Stromal cell of bone marrow (primary cell): ENCODE results near the gene SLC16A3.
"Not testable (repeated sequence)": the region's sequence is repeated elsewhere in the genome, so short reads cannot be mapped to it uniquely, and the experiment has no call there.

ENCODE experiments used
- DNase-seq: peaks from one replicate; pipeline ENCODE4 v3.0.0-alpha.2; 2012; ENCODE audit warnings: low read depth

Gene SLC16A3

DNA sequence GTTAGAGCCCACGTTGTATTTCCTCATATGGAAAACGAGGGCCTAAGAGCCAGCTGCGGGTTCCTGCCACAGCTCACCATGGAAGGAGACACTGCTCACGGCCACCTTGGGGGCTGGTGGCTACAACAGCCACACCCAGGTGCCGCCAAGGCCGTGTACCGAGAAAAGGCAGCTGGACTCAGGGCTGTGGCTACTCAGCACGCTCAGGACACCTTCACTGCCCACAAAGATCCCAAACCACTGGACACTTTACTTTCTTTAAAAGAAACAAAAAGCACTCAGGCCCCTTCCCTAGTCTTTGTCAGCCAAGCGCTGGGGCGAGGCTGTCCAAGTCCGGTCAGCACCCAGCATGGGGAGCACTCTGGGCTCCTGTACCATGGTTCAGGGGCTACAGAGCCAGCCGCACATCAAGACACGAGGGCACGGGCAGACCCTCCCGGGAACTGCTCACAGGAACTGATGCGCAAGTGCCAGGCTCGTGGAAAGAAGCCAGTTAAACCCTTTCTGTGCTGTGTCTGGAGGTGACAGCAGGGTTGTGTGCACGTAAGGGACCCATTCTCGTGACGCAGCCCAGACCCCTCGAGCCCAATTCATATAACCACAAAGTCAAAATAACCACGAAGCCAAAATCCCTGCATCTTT, 18.5 kb downstream of the SLC16A3 start:
- DNase-seq, result no peak

DNA sequence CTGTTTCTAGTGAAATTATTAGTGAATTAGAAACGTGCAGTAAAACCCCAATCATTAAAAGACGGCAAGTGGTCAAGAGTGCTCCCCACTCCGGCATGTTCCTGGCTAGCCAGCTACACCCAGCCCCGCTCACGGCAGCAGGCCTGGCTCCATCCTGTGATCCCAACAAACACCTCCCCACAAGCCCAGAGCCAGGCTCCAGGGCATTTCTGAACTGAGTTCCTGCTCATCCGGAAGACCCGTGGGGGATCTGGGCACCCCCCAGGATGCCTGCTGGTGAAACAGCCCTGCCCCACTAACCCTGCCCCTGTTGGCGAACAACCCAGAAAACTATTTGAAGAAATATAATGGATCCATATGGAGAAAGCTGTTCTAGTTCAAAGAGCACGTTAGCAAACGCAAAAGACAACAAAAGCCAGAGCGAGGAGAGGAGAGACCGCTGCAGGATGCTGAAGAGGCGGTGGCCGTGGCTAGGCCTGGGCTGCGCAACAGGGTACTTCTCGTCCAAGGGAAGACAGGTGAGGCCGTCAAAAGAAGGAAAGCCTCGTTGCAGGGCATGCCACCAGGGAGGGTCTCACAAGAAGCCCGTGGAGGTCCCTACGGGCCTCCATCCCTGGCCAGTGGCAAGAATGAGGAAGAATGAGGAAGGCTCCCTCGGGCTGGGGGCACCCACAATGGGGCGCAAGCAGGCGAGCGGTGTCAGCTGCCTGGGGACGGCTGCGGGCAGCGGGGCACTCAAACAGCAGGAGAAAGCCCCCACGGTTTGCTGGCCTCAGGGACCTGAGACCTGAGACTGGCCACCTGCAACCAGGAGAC, 19.2 kb downstream of the SLC16A3 start:
- DNase-seq, result no peak

DNA sequence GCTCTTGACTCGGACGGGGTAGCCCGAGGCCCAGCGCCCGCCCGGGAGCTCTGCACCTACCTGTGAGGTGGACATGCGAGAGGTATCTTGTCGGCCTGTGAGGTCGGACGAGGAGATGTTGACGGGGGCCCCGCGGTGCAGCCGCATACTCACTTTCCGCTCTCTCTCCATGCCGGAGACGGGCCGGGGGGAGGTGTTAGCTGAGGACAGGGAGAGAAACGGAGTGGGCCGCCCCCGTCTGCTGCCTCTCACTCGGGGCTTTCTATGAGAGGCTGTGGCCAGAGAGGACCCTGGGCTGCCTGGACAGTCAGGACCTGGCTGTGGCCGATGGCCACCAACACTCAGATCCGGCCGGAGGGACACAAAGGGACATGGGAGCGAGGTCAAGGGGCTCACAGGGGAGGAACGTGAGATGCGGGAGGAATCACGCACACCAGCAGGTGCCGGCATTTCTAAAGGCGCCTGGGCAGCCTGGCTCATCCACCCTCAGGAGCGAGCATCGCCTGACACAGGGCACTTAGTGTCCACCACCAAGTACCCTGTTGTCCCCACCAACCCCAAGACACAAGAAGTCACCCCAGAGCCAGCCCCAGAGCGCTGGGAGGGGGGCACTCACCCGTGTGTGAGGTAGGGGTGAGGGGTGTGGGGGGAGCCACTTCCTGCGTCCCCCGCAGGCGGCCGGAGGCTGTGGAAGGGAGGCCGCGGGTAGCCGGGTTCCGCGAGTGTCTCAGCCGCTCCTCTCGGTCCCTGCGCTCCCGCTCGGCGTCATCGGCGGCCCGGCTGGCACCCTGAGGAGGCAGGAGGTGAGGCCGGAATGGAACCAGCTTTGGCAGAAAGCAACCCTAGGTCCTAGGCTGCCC, 20.2 kb downstream of the SLC16A3 start:
- DNase-seq, result no peak

DNA sequence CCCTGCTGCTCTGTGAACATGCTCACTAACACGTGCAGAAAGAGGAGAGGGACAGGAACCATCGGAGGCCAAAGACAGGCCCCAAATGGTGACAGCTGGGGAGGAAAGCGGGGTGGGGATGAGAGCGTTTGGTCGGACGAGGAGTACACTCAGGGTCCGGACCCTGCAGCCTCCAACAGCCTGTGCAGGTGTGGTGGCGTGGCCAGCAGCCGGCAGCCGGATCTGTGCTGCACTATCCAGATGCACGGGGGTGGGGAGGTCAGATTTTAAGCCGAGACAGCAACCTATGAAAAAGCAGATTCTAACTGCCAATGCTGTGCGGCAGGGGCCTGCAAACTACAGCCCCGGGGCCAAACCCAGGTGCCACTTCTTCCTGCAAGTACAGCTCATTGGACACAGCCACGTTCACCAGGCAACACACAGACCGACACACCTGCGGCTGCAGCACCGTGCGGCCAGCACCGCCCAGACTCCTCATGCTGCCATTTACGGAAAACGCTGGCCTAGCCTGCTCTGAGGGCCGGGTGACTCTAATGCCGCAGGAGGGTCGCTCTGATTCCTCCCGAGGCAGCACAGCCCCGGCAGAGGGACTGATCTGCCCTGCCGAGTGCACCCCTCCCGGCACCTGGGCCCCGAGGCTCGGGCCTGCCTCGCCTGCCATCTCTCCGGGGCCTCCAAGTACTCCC, 21.2 kb downstream of the SLC16A3 start:
- DNase-seq, result no peak

DNA sequence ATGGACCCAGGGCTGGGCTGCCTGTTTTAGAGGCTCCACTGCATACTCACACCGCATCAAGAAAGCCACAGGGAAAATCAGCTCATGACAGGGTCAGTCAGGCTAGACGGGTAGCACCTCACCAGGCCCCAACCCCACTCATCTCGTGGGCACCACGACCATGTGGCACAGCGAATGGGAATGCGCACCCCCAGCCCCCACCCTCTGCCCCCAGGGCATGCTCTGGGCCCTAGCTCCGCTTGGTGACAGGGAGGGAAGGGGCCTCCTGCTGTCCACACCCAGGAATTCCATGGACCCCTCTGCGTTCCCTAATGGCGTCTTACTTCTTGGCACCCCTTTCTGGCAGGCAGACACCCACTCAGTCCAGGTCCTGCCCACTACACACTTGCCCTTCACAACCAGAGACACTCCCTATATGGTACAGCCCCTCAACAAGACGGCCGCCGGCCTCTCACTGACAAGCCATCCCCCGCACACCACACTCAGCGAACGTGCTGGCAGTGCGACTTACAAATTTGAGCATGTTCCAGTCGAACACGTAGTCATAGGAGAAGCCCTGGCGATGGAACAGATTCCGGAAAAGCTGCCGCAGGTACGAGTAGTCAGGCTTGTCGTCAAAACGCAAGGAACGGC, 22.1 kb downstream of the SLC16A3 start:
- DNase-seq, result no peak

DNA sequence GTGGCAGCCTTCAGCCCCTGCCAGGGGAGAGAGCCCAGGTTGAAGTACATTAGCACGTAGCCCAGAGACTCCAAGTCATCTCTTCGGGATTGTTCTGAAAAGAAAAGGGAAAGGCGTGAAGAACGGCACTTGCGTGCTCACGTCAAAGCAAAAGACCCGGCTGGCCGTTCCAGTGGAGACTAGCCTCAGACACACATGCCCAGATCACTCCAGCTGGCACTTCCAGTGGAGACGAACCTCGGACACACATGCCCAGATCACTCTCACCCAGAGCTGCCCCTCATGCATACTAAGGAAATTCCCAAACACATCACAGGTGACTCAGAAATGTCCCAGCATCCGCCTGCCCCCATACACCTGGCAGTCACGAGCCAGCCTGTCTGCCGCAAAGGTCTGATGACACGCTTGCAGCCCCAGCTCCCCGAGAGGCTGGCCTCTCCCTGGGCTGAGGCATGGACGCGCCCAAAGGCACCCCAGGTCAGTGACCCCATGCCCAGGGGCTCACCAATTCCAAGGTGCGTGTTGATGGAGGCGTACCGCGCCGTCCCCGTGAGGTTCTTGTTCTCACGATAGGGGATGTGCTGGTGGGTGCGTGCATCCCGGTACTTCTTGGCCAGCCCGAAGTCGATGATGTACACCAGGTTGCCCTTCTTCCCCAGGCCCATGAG, 23.8 kb downstream of the SLC16A3 start:
- no peak for DNase-seq

DNA sequence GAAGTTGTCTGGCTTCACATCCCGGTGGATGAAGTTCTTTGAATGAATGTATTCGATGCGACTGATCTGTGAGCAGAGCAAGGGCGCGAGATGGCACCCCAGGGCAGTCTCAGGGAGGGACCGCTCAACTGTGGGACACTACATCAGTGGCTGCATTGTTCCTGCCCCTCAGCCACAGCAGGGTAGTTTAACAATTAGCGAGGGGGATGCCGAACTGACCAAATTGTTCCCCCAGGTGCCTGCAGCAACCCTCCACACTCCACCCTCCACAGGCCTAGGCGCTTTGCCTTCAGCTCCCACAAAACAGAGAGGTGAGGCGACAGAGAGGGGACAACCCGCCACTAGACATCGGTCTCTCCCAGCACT, 24.3 kb downstream of the SLC16A3 start:
- DNase-seq, result no peak

DNA sequence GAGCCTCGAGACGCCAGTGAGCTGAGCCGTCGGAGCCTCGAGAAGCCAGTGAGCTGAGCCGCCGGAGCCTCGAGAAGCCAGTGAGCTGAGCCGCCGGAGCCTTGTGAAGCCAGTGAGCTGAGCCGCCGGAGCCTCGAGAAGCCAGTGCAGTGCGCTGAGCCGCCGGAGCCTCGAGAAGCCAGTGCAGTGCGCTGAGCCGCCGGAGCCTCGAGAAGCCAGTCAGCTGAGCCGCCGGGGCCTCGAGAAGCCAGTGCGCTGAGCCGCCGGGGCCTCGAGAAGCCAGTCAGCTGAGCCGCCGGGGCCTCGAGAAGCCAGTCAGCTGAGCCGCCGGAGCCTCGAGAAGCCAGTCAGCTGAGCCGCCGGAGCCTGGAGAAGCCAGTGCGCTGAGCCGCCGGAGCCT, 25.3 kb downstream of the SLC16A3 start:
- not testable (repeated sequence) for DNase-seq

DNA sequence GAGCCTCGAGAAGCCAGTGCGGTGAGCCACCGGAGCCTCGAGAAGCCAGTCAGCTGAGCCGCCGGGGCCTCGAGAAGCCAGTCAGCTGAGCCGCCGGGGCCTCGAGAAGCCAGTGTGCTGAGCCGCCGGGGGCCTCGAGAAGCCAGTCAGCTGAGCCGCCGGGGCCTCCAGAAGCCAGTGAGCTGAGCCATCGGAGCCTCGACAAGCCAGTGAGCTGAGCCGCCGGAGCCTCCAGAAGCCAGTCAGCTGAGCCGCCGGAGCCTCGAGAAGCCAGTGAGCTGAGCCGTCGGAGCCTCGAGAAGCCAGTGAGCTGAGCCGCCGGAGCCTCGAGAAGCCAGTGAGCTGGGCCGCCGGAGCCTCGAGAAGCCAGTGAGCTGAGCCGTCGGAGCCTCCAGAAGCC, 25.9 kb downstream of the SLC16A3 start:
- DNase-seq, result not testable (repeated sequence)

DNA sequence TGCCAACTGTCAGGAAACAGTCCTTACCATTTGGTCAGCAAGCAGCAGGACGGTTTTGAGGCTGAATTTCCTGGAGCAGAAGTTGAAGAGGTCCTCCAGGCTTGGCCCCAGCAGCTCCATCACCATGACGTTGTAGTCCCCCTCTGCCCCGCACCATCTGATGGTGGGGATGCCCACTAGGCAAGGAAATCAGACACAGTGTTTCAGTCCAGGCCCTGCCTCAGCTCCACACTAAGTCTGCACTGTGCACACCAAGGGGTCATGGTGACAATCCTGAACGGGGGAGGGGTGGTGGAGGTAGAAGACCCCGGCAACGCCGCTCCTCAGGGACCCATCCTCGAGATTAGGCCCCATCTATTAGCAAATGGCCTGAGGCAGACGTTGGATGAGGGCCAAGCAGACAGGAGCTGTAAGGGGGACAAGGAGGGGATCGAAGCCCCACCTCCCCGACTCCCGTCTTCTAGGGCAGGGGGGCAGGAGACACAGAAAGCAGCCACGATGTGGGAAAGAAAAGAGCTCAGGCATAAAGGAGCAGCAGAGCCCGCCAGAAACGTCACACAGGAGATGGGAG, 26.6 kb downstream of the SLC16A3 start:
- no peak for DNase-seq

DNA sequence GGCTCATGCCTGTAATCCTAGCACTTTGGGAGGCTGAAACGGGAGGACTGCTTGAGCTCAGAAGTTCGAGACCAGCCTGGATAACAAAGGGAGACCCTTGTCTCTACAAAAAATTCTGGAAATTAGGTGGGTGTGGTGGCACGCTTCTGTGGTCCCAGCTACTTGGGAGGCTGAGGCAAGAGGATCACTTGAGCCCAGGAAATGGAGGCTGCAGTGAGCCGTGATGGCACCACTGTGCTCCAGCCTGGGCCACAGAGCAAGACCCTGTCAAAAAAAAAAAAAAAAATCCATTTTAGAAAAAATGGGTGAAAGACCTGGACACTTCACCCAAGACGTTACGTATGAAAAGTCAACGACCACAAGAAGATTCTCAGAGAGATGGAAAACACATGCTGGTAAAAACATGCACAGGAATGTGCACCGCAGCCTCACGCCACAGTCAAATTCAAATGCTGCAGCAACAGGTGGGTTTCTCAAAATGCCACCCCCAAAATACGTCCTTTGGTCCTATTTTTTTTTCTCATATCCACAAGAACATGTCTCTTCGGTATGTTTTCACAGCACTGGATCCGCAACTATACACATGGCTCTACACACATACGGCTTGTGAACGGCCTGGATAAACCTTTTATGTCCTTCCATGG, 27.5 kb downstream of the SLC16A3 start:
- no peak for DNase-seq

DNA sequence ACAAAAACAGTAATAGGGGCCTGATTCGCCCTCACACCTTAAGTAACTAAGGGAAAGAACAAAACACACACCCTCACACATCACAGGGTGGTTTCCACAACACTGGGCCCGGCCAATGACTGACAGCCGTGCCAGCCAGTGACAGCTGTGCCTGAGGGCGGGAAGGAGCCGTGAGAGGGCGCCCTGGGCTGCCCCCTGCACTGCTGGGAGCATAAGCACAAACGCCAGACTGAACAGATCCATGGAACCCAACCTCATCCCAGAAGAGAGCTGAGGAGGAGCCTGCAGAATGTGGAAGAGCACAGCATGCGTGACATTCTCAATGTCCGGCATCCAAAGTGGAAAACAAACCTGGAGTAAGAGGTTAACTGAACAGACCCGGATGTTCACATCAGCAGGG, 28.6 kb downstream of the SLC16A3 start:
- no peak for DNase-seq

DNA sequence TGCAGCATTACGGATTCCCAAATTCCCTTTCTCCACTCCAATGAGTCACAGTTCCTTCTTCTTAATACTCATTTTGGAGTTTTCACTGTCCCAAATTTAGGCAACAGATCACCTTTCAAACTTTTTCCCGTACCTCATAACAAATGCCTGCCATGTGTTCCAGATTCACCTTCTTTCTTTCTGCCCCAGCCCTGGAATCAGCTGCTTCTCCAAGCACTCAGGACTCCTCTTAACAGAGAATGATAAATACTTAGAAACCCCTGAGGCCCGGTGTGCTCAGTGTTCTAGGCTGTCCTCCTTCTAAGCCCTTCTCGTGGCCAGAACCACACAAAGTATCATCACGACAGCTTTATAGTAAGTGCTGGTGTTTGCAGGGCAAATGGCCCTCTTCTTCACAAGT, 29.7 kb downstream of the SLC16A3 start:
- no peak for DNase-seq

DNA sequence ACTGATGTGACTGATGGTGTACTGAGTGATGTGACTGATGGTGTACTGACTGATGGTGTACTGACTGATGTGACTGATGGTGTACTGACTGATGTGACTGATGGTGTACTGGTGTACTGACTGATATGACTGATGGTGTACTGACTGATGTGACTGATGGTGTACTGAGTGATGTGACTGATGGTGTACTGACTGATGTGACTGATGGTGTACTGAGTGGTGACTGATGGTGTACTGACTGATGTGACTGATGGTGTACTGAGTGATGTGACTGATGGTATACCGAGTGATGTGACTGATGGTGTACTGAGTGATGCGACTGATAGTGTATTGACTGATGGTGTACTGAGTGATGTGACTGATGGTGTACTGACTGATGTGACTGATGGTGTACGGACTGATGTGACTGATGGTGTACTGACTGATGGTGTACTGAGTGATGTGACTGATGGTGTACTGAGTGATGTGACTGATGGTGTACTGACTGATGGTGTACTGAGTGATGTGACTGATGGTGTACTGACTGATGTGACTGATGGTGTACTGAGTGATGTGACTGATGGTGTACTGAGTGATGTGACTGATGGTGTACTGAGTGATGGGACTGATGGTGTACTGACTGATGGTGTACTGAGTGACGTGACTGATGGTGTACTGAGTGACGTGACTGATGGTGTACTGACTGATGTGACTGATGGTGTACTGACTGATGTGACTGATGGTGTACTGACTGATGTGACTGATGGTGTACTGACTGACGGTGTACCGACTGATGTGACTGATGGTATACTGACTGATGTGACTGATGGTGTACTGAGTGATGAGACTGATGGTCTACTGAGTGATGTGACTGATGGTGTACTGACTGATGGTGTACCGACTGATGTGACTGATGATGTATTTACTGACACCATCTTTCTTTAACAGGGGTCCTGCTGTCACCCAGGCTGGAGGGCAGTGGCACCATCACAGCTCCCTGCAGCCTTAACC, 31.4 kb downstream of the SLC16A3 start:
- not testable (repeated sequence) for DNase-seq

DNA sequence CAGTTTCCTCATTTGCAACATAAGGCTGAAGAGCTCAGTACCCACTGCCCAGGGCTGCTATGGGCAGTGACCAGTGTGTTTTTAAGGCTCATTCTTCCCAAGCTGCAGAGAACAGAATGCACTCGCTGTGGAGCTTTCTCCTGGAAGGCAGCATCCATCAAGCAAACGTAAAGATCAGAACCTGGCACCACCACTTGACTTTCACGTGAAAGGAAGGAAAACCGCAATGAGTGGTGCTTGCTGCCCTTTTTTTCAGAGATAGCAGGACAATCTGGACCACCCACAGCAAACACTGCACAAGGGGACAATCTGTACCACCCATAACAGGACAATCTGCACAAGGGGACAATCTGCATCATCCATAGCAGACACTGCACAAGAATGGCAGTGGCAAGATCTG, 33.5 kb downstream of the SLC16A3 start:
- DNase-seq, result no peak

DNA sequence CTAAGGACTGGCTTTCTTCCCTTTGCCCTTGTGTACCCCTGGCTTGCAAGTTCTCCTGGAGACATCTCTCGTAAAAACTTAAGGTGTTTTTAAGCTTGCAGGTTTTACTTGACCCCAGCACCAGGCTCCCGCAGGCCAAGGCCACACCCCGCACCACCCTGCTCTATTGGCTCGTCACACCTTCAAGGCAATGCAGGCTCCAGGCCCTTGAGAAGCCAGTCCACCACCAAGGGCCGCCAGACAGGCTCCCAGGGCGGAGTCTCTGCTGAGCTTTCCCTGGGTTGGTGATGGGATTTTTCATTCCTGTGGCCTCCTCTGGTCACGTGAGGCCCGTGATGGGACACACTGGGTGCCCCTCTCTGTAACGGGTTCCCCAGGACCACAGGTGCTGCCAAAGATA, 34.8 kb downstream of the SLC16A3 start:
- DNase-seq, result no peak

DNA sequence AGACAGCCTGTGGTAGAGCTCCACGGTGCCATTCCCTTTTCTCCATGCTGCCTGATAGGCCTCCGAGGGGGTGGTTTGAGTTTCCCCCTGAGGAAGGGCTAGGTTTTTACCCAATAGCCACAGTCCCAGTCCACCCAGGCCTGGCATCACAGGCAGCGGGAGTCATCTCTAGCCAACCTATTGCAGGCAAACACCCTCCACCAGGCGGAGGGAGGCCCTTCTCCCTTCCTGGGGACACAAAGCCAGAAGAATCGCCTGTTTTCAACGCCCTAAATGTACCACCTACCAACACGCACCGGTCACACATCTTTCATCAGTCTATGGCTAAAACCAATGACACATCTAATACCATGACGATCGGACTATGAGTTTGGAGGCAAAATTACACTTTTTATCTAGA, 37.3 kb downstream of the SLC16A3 start:
- DNase-seq, result no peak

DNA sequence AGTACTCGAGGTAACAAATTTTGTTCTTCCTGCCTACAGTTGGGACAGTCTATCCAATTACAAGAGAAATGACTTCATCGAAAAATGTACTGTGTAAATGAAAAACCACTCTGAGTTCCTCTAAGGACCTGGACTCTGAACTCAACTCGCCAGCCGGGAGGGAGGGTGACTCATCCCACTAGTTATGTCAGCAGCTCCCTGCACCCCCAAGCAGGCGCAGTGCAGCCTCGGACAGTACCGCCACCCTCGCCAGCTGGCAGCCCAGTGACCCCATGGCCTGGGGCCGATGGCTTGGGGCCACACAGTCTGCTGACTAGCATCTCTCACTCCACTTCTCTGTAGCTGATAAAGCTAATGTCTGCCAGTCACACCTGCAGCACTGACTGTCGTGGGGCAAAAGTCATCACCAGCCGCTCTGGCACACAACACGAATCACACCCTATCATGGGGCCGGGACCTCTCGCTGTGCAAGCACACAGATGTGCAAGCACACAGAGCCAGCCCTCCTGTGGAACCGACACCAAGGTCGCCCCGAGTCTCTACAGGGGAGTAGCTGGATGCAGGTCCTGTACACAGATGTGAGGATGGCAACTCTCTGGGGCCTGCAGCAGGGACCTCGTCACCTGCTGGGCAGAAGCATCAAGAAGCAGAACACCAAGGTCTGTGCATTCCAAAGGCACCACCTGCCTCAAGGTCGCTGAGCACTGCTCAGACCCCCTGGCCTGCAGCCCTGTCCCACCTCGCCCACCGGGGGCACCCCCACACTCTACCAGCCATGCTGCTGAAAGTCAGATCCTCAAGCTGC, 38.9 kb downstream of the SLC16A3 start:
- DNase-seq, result peak; percentile 97
